ENCODE measurements around the gene KIRREL3. TPM values are rescaled to one million over a fixed set of nuclear protein-coding genes. Genes with fewer than 3 reads are reported as not detected.
A peak's percentile ranks its signal among the peaks of the same experiment; 100 is the strongest.
"Not testable (repeated sequence)": the region's sequence is repeated elsewhere in the genome, so short reads cannot be mapped to it uniquely, and the experiment has no call there.

KIRREL3 gene
- total RNA-seq, 1 experiment from 2014 or later: 0.44 TPM

DNA sequence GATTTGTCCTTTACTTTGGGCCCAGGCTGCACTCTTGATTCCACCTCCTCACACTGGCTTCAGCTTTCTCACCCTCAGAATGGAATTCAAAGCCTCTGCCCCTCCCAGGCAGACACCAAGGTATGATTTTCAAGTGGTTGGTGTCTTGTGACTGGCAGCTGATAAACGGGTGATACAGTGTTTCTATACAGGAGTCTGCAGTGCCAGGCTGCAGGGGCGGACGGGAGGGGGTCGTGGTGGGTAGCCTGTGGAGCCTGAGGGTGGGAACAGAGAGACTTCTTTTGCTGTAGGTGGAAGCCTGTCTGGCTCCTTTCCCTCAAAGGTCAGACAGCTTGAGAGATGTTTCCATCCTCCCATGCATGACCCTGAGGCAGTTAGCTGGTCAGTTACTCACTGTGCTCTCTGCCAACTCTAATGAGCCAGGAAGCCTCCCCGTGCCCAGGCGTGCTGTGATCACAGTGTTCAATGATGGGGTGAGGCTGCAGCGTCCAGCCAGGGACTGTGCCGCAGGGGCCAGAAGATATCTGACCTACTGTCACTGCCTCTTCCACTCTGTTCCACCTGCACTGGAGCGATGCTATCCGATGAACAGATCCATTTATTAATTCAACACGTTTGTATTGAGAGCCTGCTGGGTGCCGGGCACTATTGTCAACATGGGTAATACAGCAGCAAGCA lies 627.0 kb downstream of the KIRREL3 start:
- H3K9me3 ChIP-seq (ENCODE audit: low read length); H4K20me1 ChIP-seq (ENCODE audit: low read length); H3F3A ChIP-seq (ENCODE audit: low read length, unreplicated experiment); H3K27me3 ChIP-seq (ENCODE audit: low read length); POLR2A ChIA-PET (ENCODE audit: unreplicated experiment); H3K36me3 ChIP-seq (ENCODE audit: low read depth, low read length); BruUV-seq (replicated peaks); H2AFZ ChIP-seq (ENCODE audit: low read length); H3K4me3 ChIP-seq (ENCODE audit: low read length); H3K9me2 ChIP-seq (replicated peaks; ENCODE audit: low read length); H3K9ac ChIP-seq (ENCODE audit: low read length); CTCF ChIA-PET: not testable (repeated sequence)
- Histone ChIP-seq H3K4me1 (ENCODE audit: insufficient read depth, low read length) (peaks cover 33% of the 10 kb centered on the region), H3K79me2 (ENCODE audit: low read length) (peaks cover 86% of the 10 kb centered on the region), H3K4me2 (ENCODE audit: low read length) (peak overlapping the region; percentile 49), H3K27ac (ENCODE audit: low read length) (peak overlapping the region; percentile 51)
- peak; percentile 95 for ATAC-seq
- intact Hi-C loops (cut with micrococcal nuclease): loop anchor here (2.0 to 5.0 kb wide), 2 partner anchors 57 to 61 kb away; no protein-coding TSS in a partner anchor
- peak; percentile 57 for DNase-seq

Small RNAs within 50 kb of the gene (microRNA-seq; reads per million reads assigned to microRNA genes)
- not detected for gene MIR3167 (ENCODE audit: unreplicated experiment)

Measured in PC-3 (cell line).